Smooth muscle cell (in vitro differentiated cells): ENCODE measurements around the gene LCP1. TPM values are rescaled to one million over a fixed set of nuclear protein-coding genes. Genes with fewer than 3 reads are reported as not detected.

Experiments
- DNase-seq: peaks from one replicate; lab custom pipeline; 2025; ENCODE audit not compliant: unreplicated experiment; lab: John Stamatoyannopoulos, UW
- H2AFZ ChIP-seq: fragments of 200-600 bp; sonication (generic); 2 replicates; pipeline ENCODE4 v1.6.0; 2016; ENCODE audit warnings: antibody characterized with exemption, low read depth, mild to moderate bottlenecking
- H3F3A ChIP-seq: fragments of 200-600 bp; sonication (generic); 2 replicates; pipeline ENCODE4 v1.6.0; 2017; ENCODE audit warnings: antibody characterized with exemption, low read depth
- H3K27ac ChIP-seq: fragments of 200-600 bp; sonication (generic); 2 replicates; pipeline ENCODE4 v1.5.1; 2016; ENCODE audit warnings: low read depth, mild to moderate bottlenecking
- H3K27me3 ChIP-seq: fragments of 200-600 bp; sonication (generic); 2 replicates; pipeline ENCODE4 v1.6.1; 2016; ENCODE audit warnings: low read depth, mild to moderate bottlenecking
- H3K36me3 ChIP-seq: fragments of 200-600 bp; sonication (generic); 2 replicates; pipeline ENCODE4 v1.5.1; 2016; ENCODE audit warnings: low read depth
- H3K4me1 ChIP-seq: fragments of 200-600 bp; sonication (generic); 2 replicates; pipeline ENCODE4 v1.5.1; 2016; ENCODE audit warnings: low read depth
- H3K4me2 ChIP-seq: fragments of 200-600 bp; sonication (generic); 2 replicates; pipeline ENCODE4 v1.6.0; 2016; ENCODE audit warnings: mild to moderate bottlenecking
- H3K4me3 ChIP-seq: fragments of 200-600 bp; sonication (generic); 2 replicates; pipeline ENCODE4 v1.5.1; 2016; ENCODE audit warnings: mild to moderate bottlenecking
- H3K79me2 ChIP-seq: fragments of 200-600 bp; sonication (generic); 2 replicates; pipeline ENCODE4 v1.6.0; 2016; ENCODE audit warnings: low read depth, mild to moderate bottlenecking
- H3K9ac ChIP-seq: fragments of 200-600 bp; sonication (generic); 2 replicates; pipeline ENCODE4 v1.6.0; 2016; ENCODE audit warnings: low read depth
- H3K9me3 ChIP-seq: fragments of 200-600 bp; sonication (generic); replicated peaks from 2 replicates; pipeline ENCODE4 v1.5.1; 2016; ENCODE audit warnings: low read depth
- H4K20me1 ChIP-seq: fragments of 200-600 bp; sonication (generic); 2 replicates; pipeline ENCODE4 v1.6.0; 2016; ENCODE audit warnings: low read depth
- CTCF ChIP-seq: fragments of 200-600 bp; sonication (generic); IDR thresholded peaks from 2 replicates; pipeline ENCODE4 v1.5.1; 2017; ENCODE audit warnings: borderline replicate concordance, mild to moderate bottlenecking, antibody characterized with exemption; ENCODE audit not compliant: insufficient read depth, poor library complexity, severe bottlenecking
- WGBS: methylation state at CpG from one replicate; pipeline ENCODE4 v1.1.7; 2016; ENCODE audit warnings: low lambda C conversion rate; 5-methylcytosine and 5-hydroxymethylcytosine counted together
- polyA plus RNA-seq: library from polyadenylated mRNA; unstranded; fragments of >200 nt; fragmentation: Nextera tagmentation; extraction: Ambion mirVana; gene quantifications from 2 replicates; pipeline ENCODE4 v1.2.1, GENCODE V29; 2016
- total RNA-seq: library from RNA; depleted of rRNA; stranded (reverse); fragments of >200 nt; gene quantifications from 2 replicates; pipeline ENCODE4 v1.2.3, GENCODE V29; 2014

LCP1 gene
- total and polyA plus RNA-seq, 2 experiments from 2014 or later = 7.6 to 38.7 TPM

DNA sequence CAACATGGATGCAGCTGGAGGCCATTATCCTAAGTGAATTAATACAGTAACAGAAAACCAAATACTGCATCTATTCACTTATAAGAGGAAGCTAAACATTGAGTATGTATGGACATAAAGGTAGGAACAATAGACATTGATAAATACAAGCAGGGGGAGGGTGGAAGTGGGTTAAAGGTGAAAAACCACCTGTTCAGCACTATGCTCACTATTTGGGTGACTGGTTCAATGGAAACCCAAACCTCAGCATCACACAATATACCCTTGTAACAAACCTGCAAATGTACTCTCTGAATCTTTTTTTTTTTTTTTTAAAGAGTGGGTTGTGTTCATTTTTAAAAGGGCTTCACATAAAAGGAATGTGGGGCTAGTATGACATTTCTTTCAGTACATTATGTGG is 50.3 kb downstream of the LCP1 start:
- no peaks in the 10 kb centered on the region for H3K4me1 ChIP-seq
- H3K4me3 ChIP-seq = no peak overlapping the region
- H3K4me2 ChIP-seq = no peak overlapping the region
- no peaks in the 10 kb centered on the region for H4K20me1 ChIP-seq
- no peaks in the 10 kb centered on the region for H3K9me3 ChIP-seq
- H3K36me3 ChIP-seq = no peaks in the 10 kb centered on the region
- no peaks in the 10 kb centered on the region for H3K79me2 ChIP-seq
- no peak for DNase-seq
- no peak overlapping the region for H3K27ac ChIP-seq
- no peak for TF ChIP-seq CTCF
- no peak overlapping the region for H3K9ac ChIP-seq
- H2AFZ ChIP-seq = no peak overlapping the region
- H3F3A ChIP-seq = no peaks in the 10 kb centered on the region
- H3K27me3 ChIP-seq = peaks cover 4% of the 10 kb centered on the region

DNA sequence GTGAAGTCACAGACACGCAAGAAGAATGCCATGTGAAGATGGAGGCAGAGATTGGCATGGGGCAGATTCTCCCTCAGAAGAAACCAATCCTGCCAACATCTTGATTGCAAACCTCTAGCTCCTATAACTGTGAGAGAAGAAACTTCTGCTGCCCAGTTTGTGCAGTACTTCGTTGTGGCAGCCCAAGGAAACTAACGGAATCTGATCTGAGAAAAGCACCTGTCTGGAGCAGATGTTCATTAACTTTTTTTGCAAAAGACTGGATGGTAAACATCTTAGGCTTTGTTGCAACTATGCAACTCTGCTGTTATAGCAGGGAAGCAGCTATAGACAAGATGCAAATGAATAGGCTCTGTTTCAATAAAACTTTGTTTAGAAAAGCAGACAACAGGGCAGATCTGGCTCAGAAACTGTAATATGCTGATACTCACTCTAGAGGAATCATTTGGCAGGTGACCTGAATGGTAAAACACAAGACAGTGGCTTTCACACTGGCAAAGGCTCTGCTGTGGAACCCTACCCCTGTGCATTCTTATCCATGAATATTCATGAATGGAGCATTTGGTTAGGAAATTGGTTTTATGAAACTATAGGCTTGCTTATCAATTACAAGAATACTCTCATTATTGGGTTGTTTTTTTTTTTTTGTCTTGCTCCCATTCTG is 51.9 kb downstream of the LCP1 start:
- Histone ChIP-seq H3K4me1 (no peaks in the 10 kb centered on the region), H3F3A (no peaks in the 10 kb centered on the region), H2AFZ (no peak overlapping the region), H3K4me2 (no peak overlapping the region), H3K27me3 (peaks cover 4% of the 10 kb centered on the region), H4K20me1 (no peaks in the 10 kb centered on the region), H3K27ac (no peak overlapping the region), H3K79me2 (no peaks in the 10 kb centered on the region), H3K4me3 (no peak overlapping the region), H3K36me3 (no peaks in the 10 kb centered on the region), H3K9ac (no peak overlapping the region), H3K9me3 (no peaks in the 10 kb centered on the region)
- no peak for DNase-seq
- no peak for TF ChIP-seq CTCF
- 84% methylated on average over 3 of the region's 3 CpGs for WGBS

- no peaks in the 10 kb centered on the region for H3K4me1 ChIP-seq
Observed at GRCh38 chr13:46129124-46129523, 52.9 kb downstream of the LCP1 start.

More at GRCh38 chr13:46129124-46129523, 52.9 kb downstream of the LCP1 start:
- H3K27ac ChIP-seq = no peak overlapping the region
- no peaks in the 10 kb centered on the region for H3K9me3 ChIP-seq
- H3K4me2 ChIP-seq = no peak overlapping the region
- H3K79me2 ChIP-seq = no peaks in the 10 kb centered on the region
- TF ChIP-seq CTCF = no peak
- no peak overlapping the region for H3K4me3 ChIP-seq
- H3F3A ChIP-seq = no peaks in the 10 kb centered on the region
- no peak overlapping the region for H2AFZ ChIP-seq
- no peaks in the 10 kb centered on the region for H4K20me1 ChIP-seq
- 94% methylated on average over 2 of the region's 2 CpGs for WGBS
- H3K27me3 ChIP-seq = peaks cover 4% of the 10 kb centered on the region
- no peak overlapping the region for H3K9ac ChIP-seq
- no peaks in the 10 kb centered on the region for H3K36me3 ChIP-seq
- no peak for DNase-seq
